NAMALWA (cell line): ENCODE measurements around the gene RPSA.
"Not testable (repeated sequence)": the region's sequence is repeated elsewhere in the genome, so short reads cannot be mapped to it uniquely, and the experiment has no call there.

Experiments used
- DNase-seq: peaks from one replicate; pipeline ENCODE4 v3.0.0-alpha.2; 2015; ENCODE audit warnings: low spot score

The RPSA gene

GRCh38 chr3:39388741-39389248 is 17.7 kb upstream of the RPSA start:
- DNase-seq = peak; percentile 49

- no peak for DNase-seq
Observed at GRCh38 chr3:39390181-39390580, 16.3 kb upstream of the RPSA start.

- no peak for DNase-seq
Observed at GRCh38 chr3:39396690-39397089, 9.8 kb upstream of the RPSA start.

- DNase-seq = no peak
Observed at GRCh38 chr3:39398700-39399099, 7.8 kb upstream of the RPSA start.

- DNase-seq = no peak
Observed at GRCh38 chr3:39401983-39402382, 4.5 kb upstream of the RPSA start.

GRCh38 chr3:39404943-39405686 is 1.4 kb upstream of the RPSA start:
- DNase-seq = no peak

GRCh38 chr3:39405687-39406367 is 693 bp upstream of the RPSA start:
- no peak for DNase-seq

- no peak for DNase-seq
Observed at GRCh38 chr3:39407259-39407629, 724 bp downstream of the RPSA start.

- no peak for DNase-seq
Observed at GRCh38 chr3:39407773-39408492, 1.4 kb downstream of the RPSA start.

- DNase-seq = peak; percentile 44
Observed at GRCh38 chr3:39408493-39409372, 2.2 kb downstream of the RPSA start.

GRCh38 chr3:39409514-39410136 is 3.1 kb downstream of the RPSA start:
- no peak for DNase-seq

- peak; percentile 22 for DNase-seq
Observed at GRCh38 chr3:39410893-39411292, 4.4 kb downstream of the RPSA start.

GRCh38 chr3:39412668-39413260 is 6.2 kb downstream of the RPSA start:
- DNase-seq = peak; percentile 22

- DNase-seq = peak; percentile 50
Observed at GRCh38 chr3:39413691-39414420, 7.3 kb downstream of the RPSA start.

GRCh38 chr3:39414421-39414907 is 7.9 kb downstream of the RPSA start:
- peak; percentile 52 for DNase-seq

- DNase-seq = peak; percentile 44
Observed at GRCh38 chr3:39415302-39415701, 8.8 kb downstream of the RPSA start.

- peak; percentile 50 for DNase-seq
Observed at GRCh38 chr3:39415983-39416382, 9.5 kb downstream of the RPSA start.

- peak; percentile 26 for DNase-seq
Observed at GRCh38 chr3:39416998-39417397, 10.5 kb downstream of the RPSA start.

GRCh38 chr3:39418556-39419225 is 12.2 kb downstream of the RPSA start:
- not testable (repeated sequence) for DNase-seq
